ENCODE measurements around the gene PRKCH.

Gene PRKCH

GRCh38 chr14:61535032-61535431 lies 213.7 kb downstream of the PRKCH start:
- no peak for DNase-seq

- no peak for DNase-seq
Observed at GRCh38 chr14:61535458-61535857, 214.1 kb downstream of the PRKCH start.

- DNase-seq: no peak
Observed at GRCh38 chr14:61536661-61537562, 215.5 kb downstream of the PRKCH start.

- DNase-seq: peak; percentile 51
Observed at GRCh38 chr14:61537563-61538463, 216.4 kb downstream of the PRKCH start.

- no peak for DNase-seq
Observed at GRCh38 chr14:61538464-61539022, 217.2 kb downstream of the PRKCH start.

- no peak for DNase-seq
Observed at GRCh38 chr14:61539631-61540030, 218.3 kb downstream of the PRKCH start.

- DNase-seq: no peak
Observed at GRCh38 chr14:61540931-61541330, 219.6 kb downstream of the PRKCH start.

- no peak for DNase-seq
Observed at GRCh38 chr14:61542848-61543790, 221.7 kb downstream of the PRKCH start.

- DNase-seq: no peak
Observed at GRCh38 chr14:61543946-61544345, 222.6 kb downstream of the PRKCH start.

GRCh38 chr14:61544448-61545330 lies 223.3 kb downstream of the PRKCH start:
- DNase-seq: no peak

- DNase-seq: no peak
Observed at GRCh38 chr14:61545726-61546455, 224.5 kb downstream of the PRKCH start.

- DNase-seq: no peak
Observed at GRCh38 chr14:61547186-61548069, 226.0 kb downstream of the PRKCH start.

GRCh38 chr14:61549425-61549824 lies 228.0 kb downstream of the PRKCH start:
- DNase-seq: no peak

GRCh38 chr14:61551384-61551783 lies 230.0 kb downstream of the PRKCH start:
- no peak for DNase-seq

GRCh38 chr14:61552241-61552640 lies 230.9 kb downstream of the PRKCH start:
- DNase-seq: no peak

GRCh38 chr14:61553730-61554641 lies 232.6 kb downstream of the PRKCH start:
- no peak for DNase-seq

GRCh38 chr14:61555056-61555838 lies 233.9 kb downstream of the PRKCH start:
- DNase-seq: no peak

Measured in stimulated activated CD4-positive, alpha-beta T cell treated with anti-CD3 and anti-CD28 coated beads, Interleukin-4, amount 100 ng/mL, for 1 hour (primary cell).